WTC11 (cell line): ENCODE results near the gene PRKN.

Source experiments
- CREB1 ChIP-seq: sonication (generic); formaldehyde crosslinking; IDR thresholded peaks from 2 replicates; pipeline ENCODE4 v1.8.0; 2023; ENCODE audit warnings: mild to moderate bottlenecking, missing genetic modification reagents
- CTCF ChIP-seq: fragments of 200-600 bp; IDR thresholded peaks from 2 replicates; pipeline ENCODE4 v1.8.0; 2022; ENCODE audit warnings: antibody characterized with exemption
- ESRRA ChIP-seq: sonication (generic); formaldehyde crosslinking; IDR thresholded peaks from 2 replicates; pipeline ENCODE4 v1.8.1; 2022; ENCODE audit warnings: mild to moderate bottlenecking, missing genetic modification reagents, borderline replicate concordance
- FOXJ3 ChIP-seq: sonication (generic); formaldehyde crosslinking; IDR thresholded peaks from 2 replicates; pipeline ENCODE4 v1.9.0; 2021; ENCODE audit warnings: missing genetic modification reagents, mild to moderate bottlenecking, borderline replicate concordance
- JUN ChIP-seq: sonication (generic); formaldehyde crosslinking; IDR thresholded peaks from 2 replicates; pipeline ENCODE4 v1.8.0; 2023; ENCODE audit warnings: mild to moderate bottlenecking, missing genetic modification reagents
- NR1H2 ChIP-seq: sonication (generic); formaldehyde crosslinking; IDR thresholded peaks from 2 replicates; pipeline ENCODE4 v1.9.0; 2021; ENCODE audit warnings: mild to moderate bottlenecking, moderate library complexity, missing genetic modification reagents
- NR3C1 ChIP-seq: sonication (generic); formaldehyde crosslinking; conservative IDR thresholded peaks from 2 replicates; pipeline ENCODE4 v1.8.1; 2023; ENCODE audit warnings: low read depth, mild to moderate bottlenecking, missing genetic modification reagents
- TF ChIP-seq, protein P1 (sequence below): sonication (generic); formaldehyde crosslinking; IDR thresholded peaks from 2 replicates; pipeline ENCODE4 v1.8.1; 2022; ENCODE audit warnings: low read depth, missing genetic modification reagents, borderline replicate concordance

GRCh38 chr6:162325051-162325450 is 402.5 kb downstream of the PRKN start:
- TF ChIP-seq FOXJ3 (no peak), CTCF (no peak), NR3C1 (CRISPR knock-in tag) (no peak), CREB1 (CRISPR knock-in tag) (no peak), ESRRA (CRISPR knock-in tag) (no peak), NR1H2 (CRISPR knock-in tag) (no peak), JUN (no peak)
- TF ChIP-seq, protein P1, sequence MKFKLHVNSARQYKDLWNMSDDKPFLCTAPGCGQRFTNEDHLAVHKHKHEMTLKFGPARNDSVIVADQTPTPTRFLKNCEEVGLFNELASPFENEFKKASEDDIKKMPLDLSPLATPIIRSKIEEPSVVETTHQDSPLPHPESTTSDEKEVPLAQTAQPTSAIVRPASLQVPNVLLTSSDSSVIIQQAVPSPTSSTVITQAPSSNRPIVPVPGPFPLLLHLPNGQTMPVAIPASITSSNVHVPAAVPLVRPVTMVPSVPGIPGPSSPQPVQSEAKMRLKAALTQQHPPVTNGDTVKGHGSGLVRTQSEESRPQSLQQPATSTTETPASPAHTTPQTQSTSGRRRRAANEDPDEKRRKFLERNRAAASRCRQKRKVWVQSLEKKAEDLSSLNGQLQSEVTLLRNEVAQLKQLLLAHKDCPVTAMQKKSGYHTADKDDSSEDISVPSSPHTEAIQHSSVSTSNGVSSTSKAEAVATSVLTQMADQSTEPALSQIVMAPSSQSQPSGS (CRISPR knock-in tag): no peak
